ENCODE data around the gene PPA1. TPM values are rescaled to one million over a fixed set of nuclear protein-coding genes. Genes with fewer than 3 reads are reported as not detected.

The PPA1 gene
- total and polyA plus RNA-seq, 12 donors, result 47.1 to 139 (median 69.9) TPM

- H3K27ac ChIP-seq, result no peak overlapping the region
- intact Hi-C loops (cut with DNase I), result no loop called here
- 64 to 76% methylated on average over 3 of the region's 3 CpGs for WGBS, 2 donors
- no peak for TF ChIP-seq CTCF (IDR thresholded peaks at IDR 0.05)
- peaks cover 0 to 100% (median 47%) of the 10 kb centered on the region in 9 donors for H3K36me3 ChIP-seq
- H3K4me1 ChIP-seq, result peaks cover 0 to 19% (median 0%) of the 10 kb centered on the region in 9 donors
- no peaks in the 10 kb centered on the region for H3K27me3 ChIP-seq
- DNase-seq (no peak), ATAC-seq (no peak)
- no peaks in the 10 kb centered on the region for H3K9me3 ChIP-seq
- H3K4me3 ChIP-seq, result no peak overlapping the region
These were observed 77.9 kb downstream of the PPA1 start for GRCh38 chr10:70155255-70155838.

Other genes with a start within 250 kb of the PPA1 start
- gene MACROH2A2, start 180.6 kb downstream of the PPA1 start, total RNA-seq, result 10 to 100 TPM; 10.0 to 17.5 (median 13.3) TPM
- 10 to 100 TPM; 10.3 to 12.3 TPM for gene MACROH2A2, start 180.6 kb downstream of the PPA1 start, polyA plus RNA-seq
- gene AIFM2, start 100.6 kb downstream of the PPA1 start, total RNA-seq, result 10 to 100 TPM; 14.1 to 22.9 (median 17.5) TPM
- gene AIFM2, start 100.6 kb downstream of the PPA1 start, polyA plus RNA-seq, result 10 to 100 TPM; 20.6 to 27.0 TPM
- 1 to 10 TPM; 3.5 to 6.5 (median 4.6) TPM for gene TYSND1, start 86.7 kb downstream of the PPA1 start, total RNA-seq
- gene TYSND1, start 86.7 kb downstream of the PPA1 start, polyA plus RNA-seq, result 1 to 10 TPM; 2.6 to 6.1 TPM
- 100 to 1,000 TPM in 4 of 10 donors, 10 to 100 TPM in 6; 67.5 to 118 (median 97.5) TPM for gene SAR1A, start 62.9 kb downstream of the PPA1 start, total RNA-seq
- gene SAR1A, start 62.9 kb downstream of the PPA1 start, polyA plus RNA-seq, result 10 to 100 TPM; 29.4 to 46.7 TPM
- under 1 TPM in 1 of 10 donors, not detected in 9; 0.07 TPM for gene NPFFR1, start 50.6 kb upstream of the PPA1 start, total RNA-seq
- gene NPFFR1, start 50.6 kb upstream of the PPA1 start, polyA plus RNA-seq, result not detected
- 10 to 100 TPM; 39.9 to 73.8 (median 58.2) TPM for gene LRRC20, start 149.2 kb upstream of the PPA1 start, total RNA-seq
- gene LRRC20, start 149.2 kb upstream of the PPA1 start, polyA plus RNA-seq, result 10 to 100 TPM; 11.0 to 13.8 TPM
- 100 to 1,000 TPM in 3 of 10 donors, 10 to 100 TPM in 7; 70.1 to 128 (median 81.9) TPM for gene EIF4EBP2, start 170.7 kb upstream of the PPA1 start, total RNA-seq
- 10 to 100 TPM; 17.3 to 18.6 TPM for gene EIF4EBP2, start 170.7 kb upstream of the PPA1 start, polyA plus RNA-seq
- under 1 TPM in 1 of 10 donors, not detected in 9; 0.29 TPM for gene NODAL, start 208.3 kb upstream of the PPA1 start, total RNA-seq
- under 1 TPM in 1 of 2 donors, not detected in 1; 0.04 TPM for gene NODAL, start 208.3 kb upstream of the PPA1 start, polyA plus RNA-seq
- gene PALD1, start 245.3 kb upstream of the PPA1 start, total RNA-seq, result 10 to 100 TPM in 1 of 10 donors, 1 to 10 TPM in 9; 4.8 to 10.3 (median 6.1) TPM
- gene PALD1, start 245.3 kb upstream of the PPA1 start, polyA plus RNA-seq, result 1 to 10 TPM; 4.1 to 5.6 TPM

Measured in heart right ventricle (tissue), 16 donors.